Stimulated activated CD8-positive, alpha-beta memory T cell treated with anti-CD3 and anti-CD28 coated beads, Interleukin-15, amount 100 ng/mL, for 4 hours (primary cell): ENCODE results near the gene FGF1.

ENCODE experiments used
- DNase-seq, 2 donors: peaks; one replicate each; pipeline ENCODE4 v3.0.0-alpha.2; 2020; ENCODE audit warnings: low read depth in 2 of 2

FGF1 gene

DNA sequence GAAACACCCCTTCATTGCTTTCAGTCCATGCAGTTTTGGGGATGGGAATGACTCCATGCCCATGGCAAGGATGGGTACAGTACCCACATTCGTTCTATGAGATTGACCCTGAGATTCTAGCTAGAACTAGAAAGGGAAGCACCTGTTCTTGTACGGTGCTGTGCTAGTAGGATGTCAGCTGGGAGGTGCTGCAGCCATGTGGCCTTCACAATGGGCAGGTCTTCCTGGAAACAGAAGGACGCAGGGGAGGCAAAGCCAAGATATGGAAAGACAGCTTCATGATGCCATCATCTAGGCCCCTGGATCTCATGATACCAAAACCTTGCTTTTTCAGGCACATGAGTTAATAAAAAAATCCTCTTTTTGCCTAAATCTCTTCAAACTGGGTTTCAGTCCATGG, 10.5 kb upstream of the FGF1 start:
- no peak for DNase-seq

DNA sequence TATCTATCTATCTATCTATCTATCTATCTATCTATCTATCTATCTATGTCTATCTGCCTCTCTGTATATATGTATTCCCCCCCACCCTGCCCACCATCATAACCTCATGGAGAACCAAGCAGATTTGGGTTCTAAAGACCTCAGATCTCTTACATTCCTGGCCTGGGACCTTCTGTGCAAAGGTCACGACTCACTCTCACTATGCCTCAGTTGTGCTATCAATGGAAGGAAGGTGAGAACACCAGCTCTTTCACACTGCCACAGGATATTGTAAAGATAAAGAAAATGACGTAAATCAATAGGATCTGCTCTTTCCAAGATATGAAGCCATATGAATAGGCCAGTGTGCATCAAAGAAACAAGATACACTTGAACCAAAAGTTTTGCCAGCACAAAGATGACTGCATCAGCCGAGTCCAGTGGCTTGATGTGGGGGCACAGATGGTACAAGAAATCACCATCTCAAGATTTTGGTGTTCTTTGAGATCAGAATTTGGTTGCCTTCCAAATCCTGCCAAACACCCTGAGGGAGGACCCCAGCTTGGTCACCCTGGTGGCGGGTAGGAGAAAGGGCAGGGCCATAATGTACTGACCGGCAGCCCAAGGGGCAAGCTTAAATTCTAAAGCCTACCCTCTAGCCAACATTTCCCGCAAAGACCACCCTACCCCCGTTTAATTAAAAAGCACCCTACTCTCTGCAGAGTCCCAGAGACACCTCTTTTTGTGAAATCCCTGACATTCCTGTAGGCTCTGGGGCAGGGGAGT, 8.4 kb upstream of the FGF1 start:
- no peak for DNase-seq

DNA sequence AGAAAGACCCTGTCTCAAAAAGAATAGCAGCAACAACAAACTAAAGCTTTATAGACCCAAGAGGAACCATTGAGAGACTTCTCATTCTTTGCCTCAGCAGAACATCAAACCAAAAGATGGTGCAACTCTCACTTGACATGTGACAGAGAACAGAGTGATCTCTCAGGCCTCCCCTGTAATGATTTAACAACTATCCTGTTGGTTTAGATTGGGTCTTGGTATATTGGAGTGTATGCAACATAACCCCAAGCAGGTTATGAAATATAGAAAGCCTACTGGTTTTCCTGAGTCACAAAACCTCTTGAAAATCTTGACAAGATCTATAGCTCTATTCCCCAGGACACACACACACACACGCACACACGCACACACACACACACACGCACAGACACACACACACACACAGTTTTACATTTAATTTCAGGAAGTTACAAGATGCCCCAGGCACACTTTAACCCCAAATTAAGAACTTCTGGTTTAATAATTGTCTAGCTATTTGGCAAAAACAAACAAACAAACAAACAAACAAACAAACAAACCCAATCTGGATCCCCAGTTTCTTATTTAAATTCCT, 6.5 kb upstream of the FGF1 start:
- no peak for DNase-seq

DNA sequence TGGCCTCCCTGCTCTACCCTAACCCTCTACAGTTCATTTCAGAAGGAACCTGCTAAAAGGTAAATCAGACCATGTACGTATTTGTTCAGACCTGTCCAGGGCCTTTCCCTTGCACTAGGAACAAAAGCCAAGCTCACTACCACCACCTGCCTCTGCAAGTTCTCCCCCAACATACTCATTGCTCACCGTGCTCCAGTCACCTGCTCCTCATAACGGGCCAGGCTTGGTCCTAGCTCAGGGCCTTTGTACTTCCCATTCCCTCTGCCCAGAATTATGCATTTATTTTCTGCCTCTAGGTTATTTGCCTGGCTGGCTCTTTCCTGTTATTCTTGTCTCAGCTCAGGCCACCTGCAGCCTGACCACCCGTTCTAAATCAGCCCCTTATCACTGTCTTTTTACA, 4.8 kb upstream of the FGF1 start:
- DNase-seq = no peak

DNA sequence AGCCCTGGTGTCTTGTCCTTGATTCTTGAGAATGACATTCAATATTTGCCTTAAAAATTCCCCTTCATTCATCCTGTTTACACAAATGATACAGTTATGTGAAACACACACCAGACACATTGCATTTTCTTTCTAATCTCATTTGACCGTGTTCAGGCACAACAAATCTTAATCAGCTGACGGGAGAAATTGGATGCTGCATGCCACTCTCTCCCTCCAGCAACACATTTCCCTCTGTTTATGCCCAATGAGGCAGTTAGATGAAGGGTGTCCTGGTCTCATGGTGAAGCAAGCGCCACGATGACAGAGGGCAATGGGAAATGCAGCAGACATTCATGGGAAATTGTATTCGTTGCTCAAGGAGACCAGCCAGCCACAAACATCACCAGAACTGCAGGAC, 3.2 kb upstream of the FGF1 start:
- DNase-seq = no peak

DNA sequence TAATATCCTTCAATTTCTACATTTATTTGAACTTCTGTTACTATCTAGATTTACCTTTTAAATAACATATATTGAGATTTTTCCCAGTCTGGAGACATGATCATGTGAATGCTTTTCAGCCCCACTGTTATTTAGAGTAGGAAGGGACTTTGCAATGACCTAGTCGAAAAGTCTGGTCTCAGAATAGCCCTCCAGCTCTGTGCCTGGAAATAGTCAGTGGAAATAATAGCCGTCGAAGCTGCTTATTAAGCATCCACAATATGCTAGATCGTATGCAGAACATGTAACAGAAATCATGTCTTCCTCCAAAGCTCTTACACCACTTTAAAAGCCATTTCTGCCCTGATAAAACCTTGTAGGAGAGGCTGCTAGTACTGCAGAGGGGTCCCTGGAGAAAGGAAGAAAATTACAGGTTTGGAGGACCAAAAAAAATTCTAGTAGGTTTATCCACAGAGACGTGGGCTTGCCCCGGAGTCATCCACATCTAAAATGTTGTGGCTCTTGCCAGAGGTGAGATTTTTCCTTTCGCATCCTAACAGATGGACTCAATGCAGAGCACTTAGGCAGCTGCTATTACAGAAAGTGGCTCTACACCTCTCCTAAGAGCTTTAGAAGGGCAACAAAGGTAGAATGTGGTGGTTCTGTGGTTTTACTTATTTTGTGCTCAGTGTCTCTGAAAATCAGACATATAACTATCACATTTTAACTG, 2.5 kb upstream of the FGF1 start:
- DNase-seq = no peak

DNA sequence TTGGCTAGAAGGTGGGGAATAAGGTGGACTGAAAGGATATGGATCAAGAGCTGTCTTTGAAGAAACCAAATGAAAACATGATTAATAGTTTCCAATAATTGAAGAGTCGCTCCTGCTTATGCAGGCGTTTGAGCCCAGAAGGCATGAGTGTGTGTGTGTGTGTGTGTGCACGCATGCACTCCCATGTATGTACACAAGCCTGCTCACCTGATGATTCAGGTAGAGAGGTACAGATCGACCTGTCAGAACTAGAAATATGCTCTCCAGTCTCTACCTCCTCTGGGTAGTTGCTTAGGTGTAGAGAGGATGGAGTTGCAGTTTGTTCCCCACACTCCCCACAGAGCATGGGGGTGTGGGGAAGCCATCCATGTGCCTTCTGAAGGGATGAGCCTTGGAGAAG, 1.1 kb upstream of the FGF1 start:
- no peak for DNase-seq

DNA sequence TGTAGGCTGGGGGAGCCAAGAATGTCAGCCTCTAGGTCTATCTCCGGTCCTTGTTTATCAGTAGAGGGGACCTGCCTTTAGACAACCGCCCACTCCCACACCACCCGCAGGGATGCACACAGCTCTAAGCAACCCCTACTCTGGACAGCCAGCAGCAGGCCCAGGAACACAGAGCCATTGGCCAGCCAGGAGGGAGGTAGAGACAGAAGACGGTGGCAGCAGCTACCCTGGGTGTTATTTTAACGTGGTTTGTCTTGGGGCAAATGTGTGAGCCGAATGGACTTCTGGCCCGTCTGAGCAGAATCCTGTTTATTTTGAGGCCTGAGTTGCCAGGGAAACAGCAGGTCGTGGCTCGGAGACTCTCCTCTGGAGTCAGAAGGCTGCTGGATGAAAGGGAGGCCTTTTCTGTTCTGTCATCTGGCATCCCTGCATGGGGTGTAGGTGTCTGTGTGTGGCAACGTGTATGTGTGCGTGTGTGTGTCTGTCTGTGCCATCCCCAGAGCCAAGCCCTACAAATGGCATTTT, 382 bp upstream of the FGF1 start:
- no peak for DNase-seq

DNA sequence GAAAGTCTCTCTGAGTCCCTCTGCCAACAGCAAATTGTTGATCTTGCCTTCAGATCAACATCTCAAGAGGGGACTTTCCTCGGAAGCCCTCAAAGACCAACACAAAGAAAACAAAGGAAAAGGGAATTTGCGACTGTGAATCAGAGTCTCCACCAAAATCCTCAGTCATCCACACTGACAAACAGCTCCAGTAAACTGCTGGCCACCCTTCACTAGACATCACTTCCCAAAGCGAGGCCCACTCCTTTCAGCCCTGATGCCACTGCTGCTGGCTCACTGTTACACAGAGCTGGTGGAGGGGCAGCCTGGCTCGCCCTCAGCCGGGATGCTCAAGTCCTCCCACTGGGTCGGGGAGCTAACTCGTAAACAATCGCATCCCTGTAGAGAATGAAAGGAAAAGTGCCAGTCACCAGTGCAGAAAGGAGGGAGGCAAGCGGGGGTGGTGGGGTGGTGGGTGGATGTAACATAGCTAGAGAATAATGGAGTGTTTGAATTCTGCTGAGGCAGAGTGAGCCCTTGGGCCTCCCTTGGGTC, 1.3 kb downstream of the FGF1 start:
- DNase-seq = no peak

DNA sequence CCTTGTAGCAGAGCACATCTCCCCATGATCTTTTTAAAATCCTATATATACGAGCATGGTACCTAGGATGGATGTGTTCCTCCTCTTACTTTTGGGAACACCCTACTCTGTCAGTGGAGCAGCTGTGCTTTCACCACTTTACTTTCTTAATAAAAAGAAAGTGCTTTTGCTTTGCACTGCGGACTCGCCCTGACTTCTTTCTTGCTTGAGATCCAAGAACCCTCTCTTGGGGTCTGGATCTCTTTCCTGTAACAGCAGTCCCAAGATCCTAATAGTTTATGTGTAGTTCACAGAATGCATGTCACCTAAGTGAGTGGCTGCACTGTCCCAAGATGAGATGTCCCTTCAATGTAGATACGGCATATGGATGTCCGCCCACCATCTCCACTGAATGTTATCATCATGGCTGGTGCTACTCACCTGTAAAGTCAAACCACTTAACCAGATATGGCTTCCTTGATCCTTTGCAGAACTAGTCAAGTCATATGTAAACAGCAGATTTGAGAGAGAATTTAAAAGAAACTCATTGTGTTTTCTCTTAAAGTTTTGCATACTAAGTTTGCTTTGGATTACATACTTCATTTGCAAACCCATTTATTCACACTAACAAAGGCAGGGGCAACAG, 1.9 kb downstream of the FGF1 start:
- no peak for DNase-seq

DNA sequence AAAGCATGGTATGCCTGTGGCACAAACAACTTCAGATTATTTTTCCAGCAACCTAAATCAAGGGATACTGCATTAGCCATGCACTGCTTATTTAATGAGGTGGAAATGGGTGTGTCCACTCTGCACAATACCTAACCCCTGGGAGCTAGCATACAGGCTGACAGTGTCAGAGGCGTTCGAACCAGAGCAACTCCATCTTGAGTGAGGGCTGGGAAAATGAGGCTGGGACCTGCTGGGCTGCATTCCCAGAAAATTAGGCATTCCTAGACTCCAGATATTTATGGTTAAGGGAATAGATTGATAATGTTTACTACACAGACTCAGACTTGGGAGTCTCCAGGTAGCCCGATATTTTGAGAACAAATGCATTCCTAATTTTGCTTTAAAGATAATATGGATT, 2.8 kb downstream of the FGF1 start:
- no peak for DNase-seq

DNA sequence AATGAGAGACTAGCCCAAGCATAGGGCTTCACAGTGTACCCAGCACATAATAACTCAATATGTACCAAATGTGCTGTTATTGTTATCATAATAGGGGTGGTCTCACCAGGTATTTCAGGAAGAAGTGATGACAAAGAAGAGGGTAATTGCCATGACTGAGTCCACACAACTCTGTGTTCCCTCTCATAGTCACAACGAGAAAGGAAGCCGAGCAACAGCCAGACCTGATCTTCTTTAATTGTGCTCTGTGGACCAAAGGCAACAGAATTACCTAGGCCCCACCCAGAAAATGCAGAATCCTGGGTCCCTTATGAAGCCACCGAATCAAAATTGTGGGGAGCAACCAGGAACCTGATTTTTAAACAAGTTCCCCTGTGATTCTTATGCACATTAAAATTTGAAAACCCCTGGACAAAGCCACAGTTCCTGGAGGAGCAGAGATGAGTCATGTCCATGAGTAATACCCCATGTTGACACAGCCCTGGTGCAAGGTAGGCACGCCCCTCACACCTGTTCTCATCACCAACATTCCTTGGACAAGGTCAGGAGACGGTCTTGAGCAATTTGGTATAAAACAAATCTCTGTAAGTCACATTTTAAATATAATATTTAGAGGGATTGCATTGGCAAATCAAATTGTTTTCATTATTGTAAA, 5.2 kb downstream of the FGF1 start:
- DNase-seq = no peak

DNA sequence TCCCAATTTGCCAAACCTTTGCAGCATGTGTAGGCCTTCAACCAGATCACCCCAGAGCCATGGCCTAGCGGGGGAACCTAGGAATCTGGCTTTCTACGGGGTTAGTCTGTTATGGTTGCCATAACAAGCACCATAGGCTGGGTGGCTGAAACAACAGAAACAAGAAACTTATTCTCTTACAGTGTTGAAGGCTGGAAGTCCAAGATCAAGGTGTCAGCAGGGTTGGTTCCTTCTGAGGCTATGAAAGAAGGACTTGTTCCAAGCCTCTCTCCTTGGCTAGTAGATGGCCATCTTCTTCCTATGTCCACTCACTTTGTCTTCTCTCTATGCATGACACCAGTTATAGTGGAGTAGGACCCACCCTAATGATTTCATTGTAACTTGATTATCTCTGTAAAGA, 6.1 kb downstream of the FGF1 start:
- no peak for DNase-seq

DNA sequence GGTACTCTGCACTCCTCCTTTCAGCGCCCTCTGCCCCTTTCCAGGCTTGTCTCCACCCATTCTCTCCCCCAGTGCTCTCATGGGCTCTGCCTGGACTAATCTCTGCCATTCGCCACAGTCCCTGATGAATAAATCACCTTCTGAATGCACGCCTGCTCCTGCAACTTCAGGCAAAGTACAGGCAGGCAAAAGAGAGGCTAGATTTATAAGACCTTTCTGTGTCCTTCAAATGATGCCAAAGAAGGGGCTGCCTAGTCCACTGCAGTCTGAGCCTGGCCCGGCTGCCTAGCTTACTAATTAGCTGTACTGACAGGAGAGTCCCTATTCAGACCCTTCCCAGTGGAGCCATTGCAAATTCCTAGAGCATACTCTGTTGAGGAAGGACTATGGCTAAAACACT, 7.4 kb downstream of the FGF1 start:
- DNase-seq = no peak

DNA sequence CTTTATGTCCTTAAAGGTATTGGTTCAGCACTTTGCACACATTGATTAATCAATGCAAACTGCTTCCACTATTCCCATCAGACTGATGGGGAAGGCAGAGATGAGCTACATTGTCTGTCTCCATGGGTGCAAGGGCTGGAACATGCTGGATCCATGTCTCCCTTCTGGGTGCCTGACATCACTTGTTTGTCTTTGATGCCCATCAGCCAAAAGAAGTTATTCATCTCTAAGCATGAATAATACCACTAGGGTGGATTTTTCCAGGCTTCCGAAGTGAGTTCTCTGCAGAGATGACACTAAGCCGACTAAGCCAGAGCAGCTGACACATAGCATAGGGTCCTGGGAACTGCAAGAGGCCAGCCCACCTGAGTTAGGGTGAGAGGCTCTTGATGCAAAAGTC, 8.7 kb downstream of the FGF1 start:
- no peak for DNase-seq

DNA sequence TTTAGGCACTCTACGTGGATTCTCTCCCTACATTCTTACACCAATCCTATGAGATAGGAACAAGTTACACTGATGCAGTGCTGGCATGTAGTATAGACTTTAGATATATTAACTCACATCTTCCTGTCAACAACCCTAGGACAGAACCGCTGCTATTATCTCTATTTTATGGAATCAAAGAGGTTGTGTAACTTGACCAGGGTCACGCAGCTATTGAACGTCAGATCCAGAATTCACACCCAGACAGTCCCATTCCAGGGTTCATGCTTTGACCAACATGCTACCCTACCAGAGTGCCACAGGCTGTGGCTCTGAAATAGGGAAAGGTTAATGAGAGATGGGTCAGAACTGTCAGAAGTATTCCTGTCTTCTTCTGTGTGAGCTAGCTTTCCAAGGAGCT, 9.6 kb downstream of the FGF1 start:
- no peak for DNase-seq

DNA sequence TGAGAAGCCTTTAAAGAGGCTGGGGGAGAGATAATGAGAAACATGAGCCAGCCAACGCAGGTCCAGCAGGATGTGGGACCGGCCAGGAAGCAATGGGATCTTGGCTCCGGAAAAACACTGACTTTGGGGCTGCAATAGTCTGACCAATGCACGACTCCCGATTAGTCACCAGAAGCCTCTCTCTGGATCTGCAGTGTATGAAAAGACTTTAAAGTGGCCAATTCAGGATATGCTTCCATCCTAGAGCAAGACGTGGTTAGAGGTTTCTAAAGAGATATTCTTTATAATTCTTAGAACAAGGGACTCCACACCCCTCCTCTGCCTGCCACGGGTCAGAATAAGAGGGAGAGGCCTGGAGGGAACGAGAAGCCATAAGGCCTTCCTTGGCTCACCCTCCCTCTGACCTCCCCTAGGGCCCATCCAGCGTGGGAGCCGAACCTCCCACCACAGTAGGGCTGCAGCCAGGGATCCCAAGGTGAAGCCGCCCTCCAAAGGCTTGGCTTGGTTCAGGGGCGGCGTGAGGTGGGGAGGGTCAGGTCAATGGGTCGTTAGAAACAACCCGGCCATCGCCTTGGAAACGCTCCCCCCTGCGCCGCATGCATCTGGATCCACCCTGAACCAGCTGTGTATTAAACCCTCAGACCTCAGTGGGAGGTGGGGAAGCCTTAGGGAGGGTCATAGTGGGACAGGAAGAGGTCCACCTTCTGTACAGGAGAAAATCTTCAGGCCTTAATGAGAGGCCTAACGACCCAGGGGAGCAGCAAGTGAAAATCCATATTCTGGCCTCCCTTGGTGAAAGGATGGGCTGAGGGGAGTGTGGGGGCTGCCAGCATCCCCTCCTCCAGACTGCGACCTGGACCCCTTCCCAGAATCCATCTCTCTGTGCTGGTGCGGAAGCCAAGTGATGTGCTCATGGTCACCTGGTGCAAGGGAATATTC, 11.1 kb downstream of the FGF1 start:
- DNase-seq = no peak

DNA sequence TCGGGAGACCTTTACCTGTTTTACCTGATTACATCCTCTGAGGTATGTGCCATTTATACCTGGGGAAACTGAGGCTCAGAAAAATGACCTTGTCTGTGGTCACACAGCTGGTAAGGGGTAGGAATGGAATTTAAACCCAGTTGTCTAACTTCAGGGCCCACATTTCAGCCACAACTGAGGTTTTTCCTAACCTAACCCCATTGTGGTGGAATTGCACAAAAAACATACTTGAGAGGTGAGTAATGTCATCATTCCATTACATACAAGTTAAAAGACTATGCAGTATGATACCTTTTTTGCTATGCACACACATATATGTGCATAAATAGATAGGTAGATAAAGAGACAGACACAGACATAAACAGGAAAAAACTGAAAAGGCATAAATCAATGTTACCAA, 14.1 kb downstream of the FGF1 start:
- DNase-seq = no peak

DNA sequence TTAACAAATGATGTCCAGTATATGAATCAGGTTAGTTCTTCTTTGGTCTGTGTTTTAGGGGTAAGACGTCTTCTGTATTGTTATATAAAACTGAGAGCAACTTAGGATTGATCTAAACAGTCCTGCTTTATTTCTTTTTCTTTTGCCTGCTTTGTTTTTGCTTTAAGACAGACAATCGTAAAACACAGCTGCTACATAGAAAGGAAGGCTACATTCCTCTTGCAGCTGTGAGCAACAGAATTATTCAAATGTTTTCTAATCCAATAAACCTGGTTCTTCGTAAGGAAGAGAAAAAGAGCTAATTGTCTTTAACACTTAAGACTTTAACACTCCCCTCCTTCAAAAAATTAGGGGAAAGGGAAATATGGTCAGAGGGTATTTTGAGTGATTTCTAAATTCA, 14.6 kb downstream of the FGF1 start:
- no peak for DNase-seq

DNA sequence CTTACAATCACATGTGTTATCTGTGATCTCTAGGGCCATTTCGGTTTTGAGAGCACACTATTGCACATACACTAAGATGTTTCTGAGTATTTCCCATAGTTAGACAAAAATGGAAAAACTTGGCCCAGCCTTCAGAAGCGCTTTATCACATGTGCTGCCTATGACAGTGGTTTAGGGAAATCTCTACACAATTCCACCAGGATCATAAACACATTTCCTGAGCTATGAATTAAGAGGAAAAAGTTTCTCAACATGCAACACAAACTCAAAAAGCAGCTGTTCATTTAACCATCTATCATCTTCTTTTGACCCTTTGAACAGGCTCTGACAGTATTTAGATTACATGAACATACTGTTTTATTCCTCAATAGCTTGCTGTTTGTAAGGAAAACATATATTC, 15.1 kb downstream of the FGF1 start:
- no peak for DNase-seq

DNA sequence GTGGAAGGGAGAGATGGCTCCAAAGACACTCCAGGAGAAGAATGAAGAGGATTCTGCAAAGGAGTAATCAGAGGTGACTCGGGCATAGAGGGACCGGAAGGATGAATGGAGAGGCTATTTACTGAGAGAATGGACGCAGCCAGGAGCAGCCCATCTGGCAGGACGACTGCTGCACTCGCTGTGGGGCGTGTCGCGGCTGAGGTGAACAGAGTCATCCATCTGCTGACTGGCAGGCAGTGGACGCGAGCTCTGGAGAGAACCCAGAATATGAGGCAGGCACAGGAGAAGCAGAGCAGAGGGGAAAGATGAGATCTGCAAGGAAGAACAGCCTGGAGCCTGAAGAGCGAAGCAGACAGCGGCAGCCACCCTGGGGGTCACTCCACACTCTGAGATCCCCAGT, 16.4 kb downstream of the FGF1 start:
- no peak for DNase-seq
